GM19455 (cell line): Measurements from ENCODE around the gene UVRAG.
"Not testable (repeated sequence)": the region's sequence is repeated elsewhere in the genome, so short reads cannot be mapped to it uniquely, and the experiment has no call there.

ENCODE experiments used
- ATAC-seq: cut with Tn5 transposase; IDR thresholded peaks from one replicate; pipeline ENCODE4 v1.9.1; 2021; ENCODE audit not compliant: unreplicated experiment

UVRAG gene

DNA sequence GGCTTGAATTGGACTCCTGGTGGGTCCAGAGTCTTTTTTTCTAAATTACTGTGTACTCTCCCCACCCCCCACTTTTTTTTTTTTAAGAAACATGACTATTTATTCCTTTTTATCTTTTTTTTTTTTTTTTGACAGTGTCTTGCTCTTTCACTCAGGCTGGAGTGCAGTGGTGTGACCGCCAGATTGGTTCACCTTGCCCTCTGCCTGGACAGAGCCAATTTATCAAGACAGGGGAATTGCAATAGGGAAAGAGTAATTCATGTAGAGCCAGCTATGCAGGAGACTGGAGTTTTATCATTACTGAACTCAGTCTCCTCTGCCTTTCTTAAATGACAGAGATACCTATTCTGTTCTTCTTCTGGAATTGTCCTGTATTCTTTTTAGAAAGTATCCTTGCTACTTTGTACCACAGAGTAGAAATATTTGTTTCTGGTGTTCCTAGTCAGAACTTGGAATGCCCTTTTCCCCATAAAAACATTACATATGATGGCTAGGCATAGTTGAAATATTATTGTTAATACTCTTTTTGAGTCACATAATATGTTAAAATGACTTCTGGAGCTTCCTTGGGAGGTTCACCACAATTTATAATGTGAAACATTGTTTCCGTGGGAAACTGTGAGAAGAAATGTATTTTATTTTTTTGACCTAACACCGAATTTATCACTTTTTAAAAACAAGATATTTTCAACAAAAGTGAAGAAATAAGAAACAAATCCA is 95.6 kb downstream of the UVRAG start:
- no peak for ATAC-seq

- no peak for ATAC-seq
Measured at GRCh38 chr11:75911459-75911858, 96.4 kb downstream of the UVRAG start.

GRCh38 chr11:75913984-75914383 is 99.0 kb downstream of the UVRAG start:
- ATAC-seq = no peak

DNA sequence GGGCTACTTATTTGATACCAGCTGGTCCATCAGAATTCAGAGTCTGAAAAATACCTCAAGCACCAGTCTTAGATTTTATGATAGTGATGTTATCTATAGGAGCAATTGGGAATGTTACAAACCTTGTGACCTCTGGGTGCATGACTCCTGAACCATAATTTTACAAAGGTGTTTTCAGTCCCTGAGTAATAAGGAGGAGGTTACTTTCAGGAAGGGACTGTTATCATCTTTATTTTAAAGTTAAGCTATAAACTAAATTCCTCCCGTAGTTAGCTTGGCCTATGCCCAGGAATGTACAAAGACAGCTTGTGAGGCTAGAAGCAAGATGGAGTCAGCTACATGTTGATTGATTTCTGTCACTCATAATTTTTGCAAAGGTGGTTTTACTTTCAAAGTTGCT is 101.9 kb downstream of the UVRAG start:
- no peak for ATAC-seq

DNA sequence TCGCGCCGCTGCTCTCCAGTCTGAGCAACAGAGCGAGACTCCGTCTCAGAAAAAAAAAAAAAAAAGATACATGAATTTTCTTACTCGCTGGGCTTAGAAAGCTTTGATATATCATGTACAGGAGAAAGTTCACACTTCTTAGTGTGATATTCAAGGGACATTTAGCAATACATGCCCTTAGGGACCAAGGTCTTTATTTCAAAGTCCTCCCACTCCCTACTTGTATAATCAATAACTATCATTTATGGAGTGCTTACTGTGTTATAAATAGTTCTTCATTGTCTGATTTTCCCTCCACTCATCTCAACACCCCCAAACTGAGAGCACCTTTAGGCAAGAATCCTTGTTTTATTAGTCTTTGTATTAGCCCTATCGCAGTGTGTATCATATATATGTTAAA is 103.3 kb downstream of the UVRAG start:
- no peak for ATAC-seq

DNA sequence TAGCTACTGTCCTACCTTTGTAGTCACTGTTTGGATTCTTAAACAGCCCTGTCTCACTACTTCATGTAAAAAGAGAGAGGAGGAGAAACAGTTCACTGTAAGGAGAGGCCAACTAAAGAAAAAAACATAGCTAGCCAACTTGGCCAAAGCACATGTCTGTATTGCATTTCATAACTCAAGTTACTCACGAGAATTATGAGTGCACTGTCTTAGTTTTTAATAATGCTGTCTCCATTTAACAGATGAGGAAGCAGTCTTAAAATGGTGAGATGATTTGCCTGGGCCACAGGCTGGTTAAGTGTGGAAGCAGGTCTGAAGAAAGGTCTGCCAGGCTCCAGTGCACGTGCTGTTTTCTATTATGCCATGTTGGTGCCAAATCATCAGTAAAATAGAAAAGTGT is 104.5 kb downstream of the UVRAG start:
- no peak for ATAC-seq

DNA sequence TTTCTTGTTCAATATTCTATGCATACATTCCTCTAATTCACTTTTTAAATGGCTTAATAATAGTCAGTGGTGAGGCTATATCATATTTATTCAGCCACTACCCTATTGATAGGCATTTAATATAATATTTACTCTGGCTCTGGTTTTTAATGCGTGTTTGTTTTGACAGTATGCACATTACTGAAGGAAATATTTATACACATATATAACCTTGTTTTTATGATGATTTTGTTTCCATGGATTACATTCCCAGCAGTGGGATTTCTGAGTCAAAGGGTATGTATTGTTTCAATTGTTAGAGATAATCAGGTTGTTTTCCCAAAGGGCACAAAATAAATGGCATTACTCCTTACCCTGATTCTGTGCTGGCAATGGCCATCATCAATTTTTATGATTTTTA is 105.8 kb downstream of the UVRAG start:
- ATAC-seq = no peak

GRCh38 chr11:75921808-75922207 is 106.8 kb downstream of the UVRAG start:
- ATAC-seq = no peak

DNA sequence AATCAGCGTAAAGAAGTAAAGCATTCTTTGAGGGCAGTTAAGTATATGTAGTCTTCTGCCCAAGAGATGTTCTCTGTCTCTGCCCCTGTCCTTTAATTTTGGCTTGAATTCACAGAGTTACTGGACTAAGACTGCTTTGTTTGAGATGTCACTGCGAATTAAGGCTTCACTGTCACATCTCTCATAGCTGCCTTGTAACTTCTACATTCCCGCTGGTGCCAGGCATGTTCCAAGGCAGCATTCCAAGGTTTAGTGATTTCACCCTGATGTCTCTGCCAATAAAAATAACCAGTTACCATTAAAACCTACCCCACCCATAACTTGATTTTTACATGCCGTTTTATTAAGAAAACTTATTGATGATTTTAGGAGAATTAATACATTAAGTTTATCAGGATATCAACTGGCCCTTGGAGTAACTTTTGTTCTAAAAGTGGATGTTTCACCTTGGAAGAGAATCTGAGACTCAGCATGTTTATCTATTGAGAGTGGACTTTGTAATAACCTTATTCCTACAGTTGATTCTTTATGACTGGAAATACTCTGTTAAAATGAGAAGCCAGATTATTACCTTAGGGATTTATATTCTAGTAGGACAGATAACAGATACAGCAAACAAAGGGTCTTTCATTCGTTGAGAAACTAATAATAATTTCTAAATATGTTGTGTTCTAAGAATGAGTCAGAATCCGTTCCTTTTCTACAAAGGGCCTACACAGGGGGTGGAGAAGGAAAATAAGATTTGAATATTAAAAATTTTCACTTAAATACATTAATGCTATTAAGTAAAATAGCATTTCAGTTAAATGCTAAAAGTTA is 110.2 kb downstream of the UVRAG start:
- no peak for ATAC-seq

DNA sequence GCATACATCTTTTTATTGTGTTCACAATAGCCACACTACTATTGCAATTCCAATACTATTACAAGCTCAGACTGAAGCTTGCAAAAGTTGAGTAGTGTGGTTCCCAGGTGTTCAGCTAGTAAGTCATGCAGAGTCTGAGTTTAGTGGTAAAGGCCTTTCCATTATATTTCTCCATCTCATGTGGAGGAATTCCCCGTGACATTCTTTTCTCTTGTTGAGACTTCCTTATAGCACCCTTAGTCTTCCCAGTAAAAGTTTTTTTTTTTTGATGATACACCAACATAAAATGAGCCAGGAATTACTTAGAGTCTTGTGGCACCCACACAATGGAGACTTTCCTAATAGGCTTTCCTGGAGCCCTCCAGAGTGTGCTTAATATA is 110.8 kb downstream of the UVRAG start:
- ATAC-seq = no peak

DNA sequence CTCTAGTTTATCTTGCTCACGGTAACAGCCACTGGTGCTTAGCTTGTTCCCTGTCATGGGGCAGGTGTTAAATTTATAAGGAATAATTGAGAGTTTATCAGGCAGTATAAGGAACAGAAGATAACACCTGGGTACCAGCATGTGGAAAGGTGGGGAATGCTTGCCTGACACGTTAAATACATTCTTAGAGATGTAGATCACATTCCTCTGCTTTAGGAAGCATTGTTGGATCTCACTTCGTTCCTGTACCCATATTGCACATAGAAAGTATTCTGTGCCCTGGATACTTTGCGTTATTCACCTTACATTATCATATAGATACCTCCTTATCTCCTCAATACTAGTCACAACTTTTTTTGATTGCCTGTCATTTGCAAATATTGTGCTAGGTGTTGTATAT is 114.7 kb downstream of the UVRAG start:
- no peak for ATAC-seq

- ATAC-seq = no peak
Measured at GRCh38 chr11:75930534-75930933, 115.5 kb downstream of the UVRAG start.

DNA sequence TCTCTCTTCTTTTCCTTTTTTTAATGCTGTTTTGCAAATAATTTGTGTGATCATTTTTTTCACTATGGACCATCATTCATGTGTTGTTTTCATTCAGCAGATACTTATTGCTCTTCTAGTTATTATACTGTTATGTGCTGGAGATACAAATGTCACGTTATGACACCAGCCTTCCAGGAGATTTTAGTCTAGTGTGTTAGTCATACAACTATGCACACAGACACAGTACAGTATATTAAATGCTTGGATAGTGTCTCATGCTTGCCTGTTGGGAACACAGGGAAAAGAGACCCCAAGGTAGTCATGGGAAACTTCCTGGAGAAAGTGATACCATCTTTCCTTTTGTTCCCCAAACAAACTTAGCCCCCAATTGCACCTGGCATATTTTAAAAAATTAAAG is 116.1 kb downstream of the UVRAG start:
- ATAC-seq = no peak

DNA sequence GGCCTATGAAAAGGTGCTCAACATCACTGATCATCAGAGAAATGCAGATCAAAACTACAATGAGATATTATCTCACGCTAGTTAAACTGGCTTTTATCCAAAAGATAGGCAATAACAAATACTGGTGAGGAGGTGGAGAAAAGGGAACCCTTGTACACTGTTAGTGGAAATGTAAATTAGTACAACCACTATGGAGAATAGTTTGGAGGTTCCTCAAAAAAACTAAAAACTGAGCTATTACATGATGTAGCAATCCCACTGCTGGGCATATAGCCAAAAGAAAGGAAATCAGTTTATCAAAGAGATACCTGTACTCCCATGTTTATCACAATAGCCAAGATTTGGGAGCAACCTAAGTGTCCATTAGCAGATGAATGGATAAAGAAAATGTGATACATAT is 118.7 kb downstream of the UVRAG start:
- ATAC-seq = not testable (repeated sequence)

DNA sequence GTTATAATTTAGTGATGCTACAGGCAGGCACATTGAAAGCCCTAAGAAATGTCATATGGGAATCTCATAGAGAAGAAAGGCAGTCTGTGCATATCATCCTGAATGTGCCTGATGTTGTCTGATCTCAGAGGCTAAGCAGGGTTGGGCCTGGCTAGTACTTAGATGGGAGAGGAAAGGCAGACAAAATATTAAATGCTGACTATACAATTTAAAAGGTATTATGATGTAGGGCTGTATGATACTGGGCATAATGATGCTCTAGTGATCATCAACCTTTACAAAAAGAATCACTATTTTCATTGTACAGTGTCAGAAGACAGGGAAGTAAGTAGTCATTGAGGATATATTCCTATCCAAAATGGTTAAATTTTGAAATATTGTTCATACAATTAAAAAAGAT is 119.8 kb downstream of the UVRAG start:
- ATAC-seq = no peak

DNA sequence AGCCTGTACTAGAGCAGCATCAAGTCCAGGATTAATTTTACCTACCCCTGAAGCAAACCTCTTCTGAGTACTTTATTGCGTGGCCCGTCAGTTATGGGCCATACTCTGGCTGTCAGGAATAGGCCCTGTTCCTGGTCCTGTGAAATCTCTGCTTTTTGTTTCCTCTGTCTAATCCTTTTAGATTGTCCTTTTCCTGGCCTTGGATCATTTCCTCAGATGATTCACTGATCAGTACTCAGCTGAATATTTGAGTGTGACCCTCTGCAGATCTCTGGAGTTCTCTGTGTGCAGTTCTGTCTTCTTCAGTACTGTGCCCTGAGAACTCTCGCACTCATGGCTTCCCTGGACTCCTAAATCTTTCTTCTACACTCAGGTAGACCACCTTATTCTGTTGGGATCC is 123.5 kb downstream of the UVRAG start:
- no peak for ATAC-seq

DNA sequence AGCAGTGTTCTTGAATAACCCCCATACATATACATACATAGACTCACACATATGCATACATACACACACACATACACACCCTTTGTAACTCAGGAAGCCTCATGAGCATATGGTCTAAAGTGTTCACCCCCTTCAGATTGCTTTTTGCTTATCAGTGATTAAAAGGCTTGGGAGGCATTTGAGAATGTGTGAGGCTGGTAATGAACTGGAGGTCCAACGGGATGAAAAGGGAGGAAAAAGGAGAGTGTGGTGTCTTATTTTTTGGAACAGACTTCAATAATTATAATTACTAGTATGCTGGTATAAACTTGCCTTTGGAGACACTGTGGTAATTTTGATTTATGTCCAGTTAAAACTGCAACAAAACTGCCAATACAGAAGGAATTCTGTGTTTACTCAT is 124.5 kb downstream of the UVRAG start:
- ATAC-seq = no peak

- no peak for ATAC-seq
Measured at GRCh38 chr11:75939992-75940391, 125.0 kb downstream of the UVRAG start.

- no peak for ATAC-seq
Measured at GRCh38 chr11:75940911-75941310, 125.9 kb downstream of the UVRAG start.

GRCh38 chr11:75944515-75944914 is 129.5 kb downstream of the UVRAG start:
- ATAC-seq = no peak

- no peak for ATAC-seq
Measured at GRCh38 chr11:75945446-75945845, 130.4 kb downstream of the UVRAG start.

- ATAC-seq = no peak
Measured at GRCh38 chr11:75945947-75946346, 130.9 kb downstream of the UVRAG start.
